ENCODE data around the gene DBR1.
A peak's percentile ranks its signal among the peaks of the same experiment; 100 is the strongest.

Gene DBR1

DNA sequence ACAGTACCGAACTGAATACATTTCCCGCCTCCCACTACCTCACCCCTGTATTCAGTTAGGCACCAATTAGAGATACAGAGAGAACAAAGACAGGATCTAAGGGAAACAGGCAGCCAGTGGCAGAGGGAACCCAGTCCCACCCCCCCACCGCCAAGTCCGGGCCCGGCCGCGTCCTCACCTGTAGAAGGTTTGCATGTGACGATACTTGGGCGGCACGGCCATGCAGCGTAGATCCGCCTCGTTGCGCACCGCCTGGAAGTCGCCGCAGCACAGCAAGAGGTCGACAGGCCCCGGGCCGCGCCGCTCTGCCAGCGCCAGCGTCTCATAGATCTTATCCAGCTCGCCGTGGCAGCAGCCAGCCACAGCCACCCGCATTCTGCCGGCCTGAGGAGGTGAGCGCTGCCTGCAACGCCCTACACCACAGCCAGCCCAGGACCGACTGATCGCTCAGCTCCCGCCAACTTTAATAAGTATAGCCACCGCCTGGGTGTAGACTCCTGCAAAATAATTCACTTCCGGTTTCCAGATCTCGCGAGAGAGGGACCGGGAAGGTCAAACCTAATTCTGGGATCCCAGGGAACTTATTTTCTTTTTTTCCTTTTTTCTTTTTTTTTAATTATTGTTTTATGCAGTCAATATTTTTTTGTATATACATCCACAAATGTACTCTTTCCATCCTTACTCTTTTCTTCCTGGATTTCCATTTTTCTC is at the start of gene DBR1:
Gene DBR1, minus strand, starts transcription at position 501 of the 711 bp plus-strand sequence. Its CDS starts 126 bp downstream, at position 375.
- Histone ChIP-seq H3K27me3 (ENCODE audit: low read depth) (no peaks in the 10 kb centered on the region), H3K36me3 (replicated peaks) (peaks cover 19% of the 10 kb centered on the region), H3K4me3 (peak within 1 kb of the TSS; percentile 72), H3K9me3 (no peaks in the 10 kb centered on the region), H3K4me1 (peaks cover 9% of the 10 kb centered on the region)
- peak; percentile 87 to 92 for DNase-seq (ENCODE audit: low spot score in 2 of 2)
- in situ Hi-C loops (cut with MboI; ENCODE audit: low sequenced_read_pairs), result no loop called here

DNA sequence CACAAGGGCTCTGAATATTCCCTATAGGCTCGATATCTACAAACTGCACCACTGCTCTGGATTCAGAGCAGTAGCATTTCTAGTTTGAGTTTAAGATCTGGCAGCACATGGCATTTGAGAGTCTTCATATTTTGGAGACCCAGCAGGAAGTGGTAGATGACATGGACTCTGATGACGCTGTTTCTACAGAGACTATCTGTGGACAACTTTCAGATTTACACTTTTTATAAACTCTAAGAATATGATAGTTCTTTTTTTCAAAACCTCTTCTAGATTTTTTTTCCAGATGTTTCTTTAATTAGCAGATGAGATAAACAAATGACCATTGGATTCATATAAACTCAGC is 48.2 kb upstream of the DBR1 start:
- Histone ChIP-seq H3K27me3 (ENCODE audit: low read depth) (no peaks in the 10 kb centered on the region), H3K4me1 (no peaks in the 10 kb centered on the region), H3K9me3 (no peaks in the 10 kb centered on the region), H3K4me3 (no peak overlapping the region), H3K36me3 (replicated peaks) (peaks cover 50% of the 10 kb centered on the region)
- no peak for DNase-seq (ENCODE audit: low spot score in 2 of 2)
- in situ Hi-C loops (cut with MboI; ENCODE audit: low sequenced_read_pairs), result no loop called here

DNA sequence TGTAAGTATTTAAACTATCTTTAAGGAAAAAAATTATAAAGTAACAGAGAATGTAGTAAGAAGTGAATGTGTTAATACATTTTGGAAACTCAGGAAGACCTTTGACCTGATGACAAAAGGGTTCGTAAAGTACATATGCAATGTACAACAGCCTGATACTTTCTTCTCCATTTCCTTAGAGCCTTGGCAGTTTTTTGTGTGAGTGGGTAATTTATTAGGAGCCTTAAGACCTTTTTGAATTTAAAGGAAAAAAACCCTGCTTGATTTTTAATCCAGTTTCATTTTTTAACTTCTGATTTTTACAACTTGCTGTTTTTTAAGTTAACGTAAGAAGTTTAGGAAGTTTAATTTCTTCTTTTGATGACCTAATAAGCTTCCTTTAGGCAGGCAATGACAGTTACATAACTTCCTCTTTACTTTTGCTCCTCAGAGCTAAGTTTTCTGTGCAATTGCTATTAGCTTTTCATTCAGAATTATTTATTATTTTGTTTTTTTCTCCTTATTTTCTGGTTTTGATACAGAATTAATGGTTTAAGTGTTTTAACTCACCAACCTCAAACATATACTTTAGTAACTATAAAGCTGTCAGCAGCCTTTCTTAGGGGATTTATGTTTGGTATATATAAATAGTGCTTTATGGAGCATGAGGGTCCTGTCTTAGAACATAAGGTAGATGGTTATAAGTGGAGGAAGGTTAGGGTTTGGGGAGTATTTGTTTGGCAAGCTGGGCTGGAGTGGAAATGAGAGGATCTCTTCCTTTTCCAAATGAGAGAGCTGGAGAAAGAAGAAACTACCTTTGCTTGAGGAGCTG is 47.6 kb upstream of the DBR1 start:
- no peaks in the 10 kb centered on the region for H3K4me1 ChIP-seq
- H3K4me3 ChIP-seq, result no peak overlapping the region
- in situ Hi-C loops (cut with MboI; ENCODE audit: low sequenced_read_pairs), result no loop called here
- peaks cover 47% of the 10 kb centered on the region for H3K36me3 ChIP-seq (replicated peaks)
- DNase-seq (ENCODE audit: low spot score in 2 of 2), result no peak
- no peaks in the 10 kb centered on the region for H3K9me3 ChIP-seq
- no peaks in the 10 kb centered on the region for H3K27me3 ChIP-seq (ENCODE audit: low read depth)

GRCh38 chr3:138220788-138221187 is 46.1 kb upstream of the DBR1 start:
- peaks cover 34% of the 10 kb centered on the region for H3K36me3 ChIP-seq (replicated peaks)

GRCh38 chr3:138220242-138220641 is 45.5 kb upstream of the DBR1 start:
- Histone ChIP-seq H3K9me3 (no peaks in the 10 kb centered on the region), H3K36me3 (replicated peaks) (peaks cover 29% of the 10 kb centered on the region), H3K27me3 (ENCODE audit: low read depth) (no peaks in the 10 kb centered on the region), H3K4me1 (no peaks in the 10 kb centered on the region), H3K4me3 (no peak overlapping the region)
- DNase-seq (ENCODE audit: low spot score in 2 of 2), result no peak
- in situ Hi-C loops (cut with MboI; ENCODE audit: low sequenced_read_pairs), result no loop called here

More at GRCh38 chr3:138220788-138221187, 46.1 kb upstream of the DBR1 start:
- no peaks in the 10 kb centered on the region for H3K4me1 ChIP-seq
- in situ Hi-C loops (cut with MboI; ENCODE audit: low sequenced_read_pairs), result no loop called here
- no peak overlapping the region for H3K4me3 ChIP-seq
- no peaks in the 10 kb centered on the region for H3K27me3 ChIP-seq (ENCODE audit: low read depth)
- no peak for DNase-seq (ENCODE audit: low spot score in 2 of 2)
- H3K9me3 ChIP-seq, result no peaks in the 10 kb centered on the region

DNA sequence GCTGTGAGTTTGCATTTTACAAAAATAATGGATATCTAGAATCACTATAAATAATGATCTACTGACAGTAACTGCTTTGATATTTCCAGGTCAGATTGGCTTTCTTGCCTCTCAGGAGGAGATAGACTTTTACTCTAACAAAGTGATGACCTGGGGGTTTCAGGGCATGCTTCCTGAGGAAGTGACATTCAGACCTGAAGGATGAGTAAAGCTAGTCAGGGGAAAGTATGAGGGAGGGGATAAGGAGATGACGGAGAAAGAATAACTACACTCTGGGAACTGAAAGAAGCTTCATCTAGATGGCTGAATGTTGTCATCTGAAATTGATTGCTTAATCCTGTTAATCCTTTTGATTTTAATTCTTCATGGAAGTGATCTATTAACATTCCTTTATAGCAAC is 44.5 kb upstream of the DBR1 start:
- DNase-seq (ENCODE audit: low spot score in 2 of 2), result no peak
- H3K9me3 ChIP-seq, result no peaks in the 10 kb centered on the region
- no peaks in the 10 kb centered on the region for H3K4me1 ChIP-seq
- no peaks in the 10 kb centered on the region for H3K27me3 ChIP-seq (ENCODE audit: low read depth)
- no peak overlapping the region for H3K4me3 ChIP-seq
- H3K36me3 ChIP-seq (replicated peaks), result peaks cover 21% of the 10 kb centered on the region
- in situ Hi-C loops (cut with MboI; ENCODE audit: low sequenced_read_pairs), result no loop called here

DNA sequence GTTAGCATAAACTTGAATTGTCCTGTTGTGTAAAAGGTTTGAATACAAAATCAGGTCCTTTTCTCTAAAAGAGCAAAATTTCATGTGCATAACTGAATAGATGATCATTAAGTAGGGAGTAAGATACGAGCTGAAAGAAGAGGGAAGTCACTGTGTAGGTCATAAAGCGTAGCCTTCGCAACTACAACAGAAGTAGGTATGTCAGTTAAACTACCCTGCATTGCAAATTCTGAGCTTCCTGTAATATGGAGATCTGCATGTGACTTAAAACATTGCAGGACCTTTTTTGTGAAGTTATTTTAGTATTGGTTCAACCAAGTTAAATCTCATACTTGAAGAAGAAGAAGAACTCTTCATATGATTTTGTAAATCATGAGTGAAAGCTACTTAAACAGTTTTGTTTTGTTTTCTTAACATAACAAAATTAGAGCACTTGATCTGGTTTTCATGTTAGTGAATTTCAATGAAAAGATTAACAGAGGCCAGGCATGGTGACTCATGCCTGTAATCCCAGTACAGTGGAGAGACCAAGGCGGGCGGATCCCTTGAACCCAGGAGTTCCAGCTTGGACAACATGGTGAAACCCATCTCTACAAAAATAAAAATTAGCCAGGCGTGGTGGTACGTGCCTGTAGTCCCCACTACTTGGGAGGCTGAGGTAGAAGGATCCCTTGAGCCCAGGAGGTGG is 38.8 kb upstream of the DBR1 start:
- DNase-seq (ENCODE audit: low spot score in 2 of 2), result peak; percentile 62
- H3K27me3 ChIP-seq (ENCODE audit: low read depth), result no peaks in the 10 kb centered on the region
- H3K4me1 ChIP-seq, result peaks cover 30% of the 10 kb centered on the region
- no peak overlapping the region for H3K4me3 ChIP-seq
- no peaks in the 10 kb centered on the region for H3K9me3 ChIP-seq
- H3K36me3 ChIP-seq (replicated peaks), result no peaks in the 10 kb centered on the region
- in situ Hi-C loops (cut with MboI; ENCODE audit: low sequenced_read_pairs), result no loop called here

DNA sequence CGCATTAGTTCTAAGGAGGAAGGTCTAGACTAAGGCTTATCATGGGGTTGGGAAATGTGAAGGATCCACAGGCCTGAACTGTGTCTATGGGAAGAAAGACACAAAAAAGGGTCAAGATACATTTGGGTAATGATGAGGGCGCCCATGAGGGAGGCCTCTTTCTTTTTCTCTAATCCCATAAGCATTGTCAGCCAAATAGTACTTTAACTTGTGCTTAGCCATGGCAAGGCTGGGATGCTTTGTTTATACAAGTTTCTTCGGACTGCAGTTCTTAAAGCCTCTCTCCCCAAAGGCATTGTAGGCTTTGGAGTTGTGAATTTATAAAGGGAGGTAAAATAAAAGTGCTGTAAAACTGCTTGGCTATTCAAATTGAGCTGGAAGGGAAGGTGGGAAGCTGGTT is 35.8 kb upstream of the DBR1 start:
- Histone ChIP-seq H3K36me3 (replicated peaks) (no peaks in the 10 kb centered on the region), H3K4me1 (peaks cover 30% of the 10 kb centered on the region), H3K9me3 (no peaks in the 10 kb centered on the region), H3K4me3 (no peak overlapping the region), H3K27me3 (ENCODE audit: low read depth) (no peaks in the 10 kb centered on the region)
- peak; percentile 66 to 93 for DNase-seq (ENCODE audit: low spot score in 2 of 2)
- in situ Hi-C loops (cut with MboI; ENCODE audit: low sequenced_read_pairs), result no loop called here

DNA sequence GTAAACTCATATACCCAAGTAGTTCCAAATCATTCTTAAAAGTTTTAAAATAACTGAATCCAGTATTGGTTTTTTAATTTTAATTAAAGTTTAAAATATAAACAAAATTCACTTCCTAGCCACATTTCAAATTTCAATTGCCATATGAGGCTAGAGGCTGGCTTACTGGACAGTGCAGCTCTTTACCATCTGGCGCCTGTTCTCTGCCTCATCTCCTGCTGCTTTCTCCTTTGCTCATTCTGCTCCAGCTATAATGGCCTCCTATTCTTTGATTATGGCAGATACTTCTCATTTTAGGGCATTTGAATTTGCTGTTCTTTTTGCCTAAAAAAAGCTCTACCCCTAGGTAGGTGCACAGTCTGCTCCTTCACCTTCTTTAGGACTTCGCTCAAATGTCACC is 31.5 kb upstream of the DBR1 start:
- in situ Hi-C loops (cut with MboI; ENCODE audit: low sequenced_read_pairs), result no loop called here
- Histone ChIP-seq H3K9me3 (no peaks in the 10 kb centered on the region), H3K4me3 (no peak overlapping the region), H3K4me1 (peaks cover 15% of the 10 kb centered on the region), H3K36me3 (replicated peaks) (no peaks in the 10 kb centered on the region), H3K27me3 (ENCODE audit: low read depth) (no peaks in the 10 kb centered on the region)
- DNase-seq (ENCODE audit: low spot score in 2 of 2), result no peak

- Histone ChIP-seq H3K4me3 (no peak overlapping the region), H3K4me1 (peaks cover 10% of the 10 kb centered on the region), H3K27me3 (ENCODE audit: low read depth) (no peaks in the 10 kb centered on the region), H3K36me3 (replicated peaks) (no peaks in the 10 kb centered on the region), H3K9me3 (no peaks in the 10 kb centered on the region)
- in situ Hi-C loops (cut with MboI; ENCODE audit: low sequenced_read_pairs), result no loop called here
- DNase-seq (ENCODE audit: low spot score in 2 of 2), result no peak
Observed at GRCh38 chr3:138205527-138205926, 30.8 kb upstream of the DBR1 start.

GRCh38 chr3:138203938-138204337 is 29.2 kb upstream of the DBR1 start:
- Histone ChIP-seq H3K4me3 (no peak overlapping the region), H3K27me3 (ENCODE audit: low read depth) (no peaks in the 10 kb centered on the region), H3K36me3 (replicated peaks) (no peaks in the 10 kb centered on the region), H3K4me1 (no peaks in the 10 kb centered on the region), H3K9me3 (no peaks in the 10 kb centered on the region)
- in situ Hi-C loops (cut with MboI; ENCODE audit: low sequenced_read_pairs), result no loop called here
- DNase-seq (ENCODE audit: low spot score in 2 of 2), result no peak

DNA sequence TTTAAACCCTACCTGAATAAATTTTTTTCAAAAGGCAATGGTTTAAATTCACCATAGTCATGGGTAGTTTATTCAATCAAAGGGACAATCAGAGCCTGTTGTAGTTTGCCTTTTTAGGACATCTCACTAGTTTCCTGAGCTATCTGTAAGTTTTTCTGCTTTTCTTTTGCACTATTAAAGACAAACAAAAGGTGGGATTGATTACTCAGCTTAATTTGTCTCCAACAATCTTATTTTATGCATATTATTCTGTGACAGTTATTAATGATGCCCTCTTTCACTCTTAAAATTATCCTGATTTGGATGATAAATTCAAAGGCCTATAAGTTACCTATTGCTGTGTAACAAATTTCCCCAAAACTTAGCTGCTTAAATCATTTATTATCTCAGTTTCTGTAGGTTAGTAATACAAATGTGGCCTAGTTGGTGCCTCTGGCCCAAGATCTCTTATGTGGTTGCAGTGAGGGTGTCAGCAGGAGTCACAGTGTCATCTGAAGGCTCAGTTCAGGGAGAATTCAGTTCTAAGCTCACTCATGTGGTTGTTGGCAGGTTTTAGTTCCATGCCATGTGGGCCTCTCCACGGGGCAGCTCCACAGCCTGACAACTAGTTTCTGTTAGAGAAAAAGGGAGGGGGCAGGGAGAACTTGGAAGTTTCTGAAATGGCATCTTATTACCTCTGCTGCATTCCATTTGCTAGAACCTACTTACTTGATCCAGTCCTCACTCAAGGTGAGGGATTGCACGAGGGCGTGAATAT is 28.4 kb upstream of the DBR1 start:
- in situ Hi-C loops (cut with MboI; ENCODE audit: low sequenced_read_pairs), result no loop called here
- H3K9me3 ChIP-seq, result no peaks in the 10 kb centered on the region
- H3K27me3 ChIP-seq (ENCODE audit: low read depth), result no peaks in the 10 kb centered on the region
- no peaks in the 10 kb centered on the region for H3K36me3 ChIP-seq (replicated peaks)
- H3K4me1 ChIP-seq, result no peaks in the 10 kb centered on the region
- no peak overlapping the region for H3K4me3 ChIP-seq
- DNase-seq (ENCODE audit: low spot score in 2 of 2), result no peak

DNA sequence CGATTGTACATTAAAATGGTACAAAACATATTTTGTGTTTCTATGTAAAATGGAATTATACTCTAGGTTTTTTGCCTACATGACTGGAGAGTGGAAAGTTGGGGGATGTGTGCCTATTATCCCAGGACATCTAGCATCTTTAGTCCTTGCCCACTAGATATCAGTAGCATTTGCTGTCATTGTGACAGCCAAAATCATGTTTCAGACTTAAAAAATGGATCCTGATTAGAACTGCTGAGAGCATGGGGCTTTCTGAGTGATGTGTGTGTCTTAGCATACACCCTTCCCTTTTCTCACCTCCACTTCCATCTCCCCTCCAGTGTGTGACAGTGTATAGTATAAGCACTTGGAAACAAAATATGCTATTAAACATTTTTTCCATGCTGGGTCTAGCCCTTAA is 25.7 kb upstream of the DBR1 start:
- Histone ChIP-seq H3K9me3 (no peaks in the 10 kb centered on the region), H3K27me3 (ENCODE audit: low read depth) (no peaks in the 10 kb centered on the region), H3K4me1 (no peaks in the 10 kb centered on the region), H3K36me3 (replicated peaks) (peaks cover 7% of the 10 kb centered on the region), H3K4me3 (no peak overlapping the region)
- in situ Hi-C loops (cut with MboI; ENCODE audit: low sequenced_read_pairs), result no loop called here
- no peak for DNase-seq (ENCODE audit: low spot score in 2 of 2)
